H7 (cell line): ENCODE measurements around the gene CIC. TPM values are rescaled to one million over a fixed set of nuclear protein-coding genes. Genes with fewer than 3 reads are reported as not detected.
A peak's percentile ranks its signal among the peaks of the same experiment; 100 is the strongest.

ENCODE experiments used
- DNase-seq: peaks from one replicate; pipeline ENCODE4 v3.0.0; 2012
- H3K27me3 ChIP-seq: 2 replicates; pipeline ENCODE4 v1.6.0; 2011; ENCODE audit warnings: mild to moderate bottlenecking, low read length; ENCODE audit not compliant: control insufficient read depth, insufficient read depth
- H3K36me3 ChIP-seq: replicated peaks from 2 replicates; pipeline ENCODE4 v1.5.1; 2011; ENCODE audit warnings: low read length; ENCODE audit not compliant: control insufficient read depth, insufficient read depth
- H3K4me3 ChIP-seq: 2 replicates; pipeline ENCODE4 v1.5.1; 2011; ENCODE audit warnings: low read depth, mild to moderate bottlenecking, control low read depth, low read length, moderate library complexity; ENCODE audit not compliant: insufficient read depth
- total RNA-seq: library from RNA; depleted of rRNA; stranded (reverse); fragments of >200 nt; shearing (Covaris generic); gene quantifications from 2 replicates; pipeline ENCODE4 v1.2.3, GENCODE V29; 2014

The CIC gene
- total RNA-seq, 1 experiment from 2014 or later, result 20.1 TPM

GRCh38 chr19:42311657-42312056, 42.6 kb downstream of the CIC start:
- peak; percentile 74 for DNase-seq
- peaks cover 21% of the 10 kb centered on the region for H3K27me3 ChIP-seq
- H3K4me3 ChIP-seq, result no peak overlapping the region
- H3K36me3 ChIP-seq, result no peaks in the 10 kb centered on the region

- Histone ChIP-seq H3K27me3 (peaks cover 21% of the 10 kb centered on the region), H3K36me3 (no peaks in the 10 kb centered on the region), H3K4me3 (no peak overlapping the region)
- DNase-seq, result no peak
Observed at GRCh38 chr19:42312370-42312769, 43.3 kb downstream of the CIC start.

GRCh38 chr19:42313096-42313839, 44.2 kb downstream of the CIC start, which contains the start of gene TMEM145:
Gene TMEM145, plus strand, starts transcription at chr19:42313309. Its CDS starts 68 bp downstream, at chr19:42313377.
- Histone ChIP-seq H3K4me3 (peak within 1 kb of the TSS; percentile 56), H3K27me3 (peaks cover 21% of the 10 kb centered on the region), H3K36me3 (no peaks in the 10 kb centered on the region)
- peak; percentile 96 for DNase-seq

DNA sequence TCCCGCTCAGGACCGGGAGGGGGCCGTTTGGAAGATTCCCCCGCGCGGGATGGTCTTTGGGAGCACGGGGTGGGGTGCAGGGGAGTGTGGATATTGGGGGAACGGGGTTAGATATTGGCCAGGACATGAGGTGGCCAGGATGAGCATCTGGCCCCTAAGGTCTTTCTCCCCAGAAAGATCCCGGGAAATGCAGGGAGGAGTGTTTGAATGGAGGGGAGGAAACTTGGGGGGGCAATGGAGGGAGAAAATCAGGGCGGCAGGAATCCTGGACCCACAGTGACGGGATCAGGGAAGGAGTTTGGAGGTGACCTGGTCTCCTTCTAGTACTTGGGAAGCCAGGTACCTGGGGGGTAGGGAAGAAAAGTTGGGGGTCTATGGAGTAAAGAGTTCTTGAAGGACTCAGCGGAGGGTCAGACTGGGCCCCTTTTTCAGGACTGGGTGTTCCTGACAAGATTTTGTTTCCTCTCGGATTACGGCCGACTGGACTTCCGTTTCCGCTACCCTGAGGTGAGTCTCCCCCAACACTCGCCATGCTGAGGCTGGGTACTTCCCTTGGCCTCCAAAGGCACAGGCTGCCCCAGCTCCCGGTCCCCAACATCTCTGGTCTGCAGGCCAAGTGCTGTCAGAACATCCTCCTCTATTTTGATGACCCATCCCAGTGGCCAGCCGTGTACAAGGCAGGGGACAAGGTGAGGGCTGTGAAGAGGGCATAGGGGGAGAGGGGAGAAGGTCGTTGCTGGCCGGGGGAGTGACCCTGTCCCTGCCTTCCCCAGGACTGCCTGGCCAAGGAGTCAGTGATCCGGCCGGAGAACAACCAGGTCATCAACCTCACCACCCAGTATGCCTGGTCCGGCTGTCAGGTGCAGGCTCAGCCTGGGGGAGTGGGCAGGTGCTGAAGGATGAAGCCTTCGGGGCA, 45.0 kb downstream of the CIC start:
- no peaks in the 10 kb centered on the region for H3K36me3 ChIP-seq
- peak; percentile 54 for DNase-seq
- H3K4me3 ChIP-seq, result peak overlapping the region; percentile 56
- H3K27me3 ChIP-seq, result peaks cover 21% of the 10 kb centered on the region

DNA sequence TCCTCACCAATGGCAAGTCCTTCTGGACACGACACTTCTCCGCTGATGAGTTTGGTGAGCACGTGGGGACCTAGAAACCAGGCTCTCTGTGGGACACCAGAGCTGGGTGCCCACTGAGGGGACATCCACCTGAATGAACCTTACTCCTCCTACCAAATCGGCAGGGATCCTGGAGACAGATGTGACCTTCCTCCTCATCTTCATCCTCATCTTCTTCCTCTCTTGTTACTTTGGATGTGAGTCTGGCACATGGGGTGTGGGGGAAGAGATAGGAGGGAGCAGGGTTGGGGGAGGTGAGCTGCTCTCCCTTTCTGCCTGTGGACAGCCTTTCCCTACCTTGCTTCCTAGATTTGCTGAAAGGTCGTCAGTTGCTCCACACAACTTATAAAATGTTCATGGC, 46.0 kb downstream of the CIC start:
- H3K4me3 ChIP-seq, result no peak overlapping the region
- H3K27me3 ChIP-seq, result peaks cover 21% of the 10 kb centered on the region
- DNase-seq, result no peak
- no peaks in the 10 kb centered on the region for H3K36me3 ChIP-seq

GRCh38 chr19:42316223-42317211, 47.5 kb downstream of the CIC start:
- no peaks in the 10 kb centered on the region for H3K36me3 ChIP-seq

DNA sequence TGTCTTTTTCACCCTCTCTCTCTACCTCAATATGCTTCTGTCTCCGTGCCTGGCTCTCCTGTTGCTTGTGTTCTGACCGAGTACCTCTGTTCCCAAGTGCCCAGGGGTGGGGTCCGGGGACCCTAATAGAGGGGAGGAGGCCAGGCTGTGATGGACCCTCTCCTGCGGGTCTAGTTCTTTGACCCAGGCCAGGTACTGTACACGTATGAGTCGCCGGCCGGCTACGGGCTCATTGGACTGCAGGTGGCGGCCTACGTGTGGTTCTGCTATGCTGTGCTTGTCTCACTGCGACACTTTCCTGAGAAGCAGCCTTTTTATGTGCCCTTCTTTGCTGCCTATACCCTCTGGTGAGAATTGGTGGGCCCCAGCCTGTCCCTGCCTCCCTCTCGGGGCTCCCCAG, 48.5 kb downstream of the CIC start:
- DNase-seq, result peak; percentile 51
- H3K4me3 ChIP-seq, result no peak overlapping the region
- H3K27me3 ChIP-seq, result peaks cover 24% of the 10 kb centered on the region

More at GRCh38 chr19:42316223-42317211, 47.5 kb downstream of the CIC start:
- H3K4me3 ChIP-seq, result no peak overlapping the region
- H3K27me3 ChIP-seq, result peaks cover 21% of the 10 kb centered on the region
- DNase-seq, result peak; percentile 63

DNA sequence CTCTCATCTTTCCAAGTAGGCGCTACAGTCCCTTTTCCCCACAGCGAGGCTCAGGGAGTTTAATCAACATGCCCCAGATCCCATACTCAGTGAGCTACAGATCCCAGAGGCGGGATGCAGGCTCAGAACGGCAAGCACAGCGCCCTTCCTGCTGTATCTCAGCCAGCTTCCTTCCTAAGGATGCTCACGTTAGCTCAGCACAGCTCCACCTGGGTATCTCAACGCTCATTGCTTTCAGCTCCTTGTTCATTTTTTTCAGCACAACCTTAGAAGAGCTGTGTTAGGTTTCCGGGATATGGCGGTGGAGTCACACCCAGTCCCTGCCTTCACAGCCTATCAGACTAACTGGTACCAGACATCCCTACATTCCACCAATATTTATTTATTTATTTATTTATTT, 53.3 kb downstream of the CIC start:
- H3K36me3 ChIP-seq, result no peaks in the 10 kb centered on the region
- H3K27me3 ChIP-seq, result peaks cover 28% of the 10 kb centered on the region

More for the DNA sequence above, 48.5 kb downstream of the CIC start:
- H3K36me3 ChIP-seq, result no peaks in the 10 kb centered on the region

DNA sequence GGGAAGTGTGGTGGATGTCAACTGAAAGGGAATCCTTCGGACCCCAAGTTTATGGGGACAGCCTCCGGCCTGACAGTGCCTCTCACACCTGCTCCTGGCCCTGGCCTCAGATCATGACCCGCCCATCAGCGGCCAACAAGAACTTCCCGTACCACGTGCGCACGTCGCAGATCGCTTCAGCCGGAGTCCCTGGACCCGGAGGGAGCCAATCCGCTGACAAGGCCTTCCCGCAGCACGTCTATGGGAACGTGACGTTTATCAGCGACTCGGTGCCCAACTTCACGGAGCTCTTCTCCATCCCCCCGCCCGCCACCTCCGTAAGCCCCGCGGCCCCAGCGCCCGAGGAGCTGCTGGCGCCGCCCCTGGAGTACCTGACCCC, 54.4 kb downstream of the CIC start:
- DNase-seq, result peak; percentile 88
- Histone ChIP-seq H3K4me3 (peak overlapping the region; percentile 47), H3K36me3 (no peaks in the 10 kb centered on the region), H3K27me3 (peaks cover 28% of the 10 kb centered on the region)

More for the DNA sequence above, 53.3 kb downstream of the CIC start:
- H3K4me3 ChIP-seq, result no peak overlapping the region
- no peak for DNase-seq

GRCh38 chr19:42323852-42324654, 55.0 kb downstream of the CIC start:
- Histone ChIP-seq H3K36me3 (no peaks in the 10 kb centered on the region), H3K27me3 (peaks cover 28% of the 10 kb centered on the region), H3K4me3 (peak overlapping the region; percentile 47)
- peak; percentile 87 for DNase-seq

- H3K4me3 ChIP-seq, result peak overlapping the region; percentile 47
- H3K27me3 ChIP-seq, result peaks cover 28% of the 10 kb centered on the region
- no peak for DNase-seq
- no peaks in the 10 kb centered on the region for H3K36me3 ChIP-seq
Observed at GRCh38 chr19:42324655-42325307, 55.7 kb downstream of the CIC start.

DNA sequence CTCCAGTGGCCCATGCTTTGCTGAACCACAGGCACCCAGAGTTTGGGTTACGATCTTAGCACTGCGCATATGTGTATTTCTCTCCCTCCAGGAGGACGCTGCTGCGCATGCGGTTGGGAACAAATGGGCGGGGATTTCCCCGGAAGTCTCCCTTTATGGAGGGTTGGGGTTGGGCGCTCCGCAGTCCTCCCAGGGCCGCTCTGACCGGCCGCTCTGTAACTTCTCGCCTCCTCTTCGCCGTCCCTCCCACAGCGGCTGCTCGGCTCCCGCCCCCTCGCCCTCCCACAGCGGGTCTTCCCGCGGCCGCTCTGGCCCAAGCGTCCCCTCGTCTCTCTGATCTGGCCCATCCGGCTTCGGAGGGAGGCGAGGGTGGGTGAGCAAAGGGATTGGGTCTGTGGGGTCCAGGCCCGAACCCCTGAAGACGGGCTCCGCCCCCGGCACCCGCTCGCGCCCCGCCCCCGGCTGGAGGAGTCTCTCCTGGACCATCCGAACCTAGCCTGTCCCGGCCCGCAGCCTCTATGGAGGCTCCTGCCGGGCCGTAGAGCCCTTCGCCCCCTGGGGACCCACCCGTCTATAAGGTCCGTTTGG, 56.4 kb downstream of the CIC start, which contains the start of gene MEGF8:
Gene MEGF8, plus strand, starts transcription at position 328 of the 588 bp plus-strand sequence. CDS start 609 bp downstream, outside the sequence.
- peaks cover 28% of the 10 kb centered on the region for H3K27me3 ChIP-seq
- H3K36me3 ChIP-seq, result no peaks in the 10 kb centered on the region
- peak; percentile 99 for DNase-seq
- peak within 1 kb of the TSS; percentile 86 for H3K4me3 ChIP-seq
